Measurements from ENCODE around the gene GNB1L.

DNA sequence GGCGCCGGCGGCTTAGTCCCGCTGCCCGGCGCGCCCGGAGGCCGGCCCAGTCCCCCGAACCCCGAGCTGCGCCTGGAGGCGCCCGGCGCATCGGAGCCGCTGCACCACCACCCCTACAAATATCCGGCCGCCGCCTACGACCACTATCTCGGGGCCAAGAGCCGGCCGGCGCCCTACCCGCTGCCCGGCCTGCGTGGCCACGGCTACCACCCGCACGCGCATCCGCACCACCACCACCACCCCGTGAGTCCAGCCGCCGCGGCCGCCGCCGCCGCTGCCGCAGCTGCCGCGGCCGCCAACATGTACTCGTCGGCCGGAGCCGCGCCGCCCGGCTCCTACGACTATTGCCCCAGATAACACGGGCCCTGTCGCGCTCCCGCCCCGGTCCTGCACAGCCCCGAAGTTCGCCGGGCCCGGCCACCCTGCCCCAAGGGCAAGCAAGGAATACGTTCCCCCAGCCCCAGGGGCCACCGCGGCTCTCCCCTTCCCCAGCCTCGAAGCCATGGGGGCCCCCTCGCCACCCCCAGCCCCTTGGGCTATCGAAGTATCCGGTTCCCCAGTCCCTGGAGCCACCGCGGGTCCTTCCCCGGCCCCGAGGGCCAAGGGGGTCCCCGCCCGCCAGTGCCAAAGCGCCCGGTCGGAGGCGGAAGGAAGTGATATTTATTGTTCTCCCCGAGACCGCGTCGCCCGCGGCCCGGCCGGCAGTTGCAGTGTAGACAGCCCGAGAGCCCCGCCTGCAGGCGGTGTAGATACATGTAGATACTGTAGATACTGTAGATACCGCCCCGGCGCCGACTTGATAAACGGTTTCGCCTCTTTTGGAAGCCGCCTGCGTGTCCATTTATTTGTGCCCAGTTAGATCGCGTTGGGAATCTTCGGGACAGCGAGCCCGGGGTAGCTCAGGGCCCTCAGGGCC is 87.9 kb downstream of the GNB1L start:
- TF ChIP-seq, protein P1, sequence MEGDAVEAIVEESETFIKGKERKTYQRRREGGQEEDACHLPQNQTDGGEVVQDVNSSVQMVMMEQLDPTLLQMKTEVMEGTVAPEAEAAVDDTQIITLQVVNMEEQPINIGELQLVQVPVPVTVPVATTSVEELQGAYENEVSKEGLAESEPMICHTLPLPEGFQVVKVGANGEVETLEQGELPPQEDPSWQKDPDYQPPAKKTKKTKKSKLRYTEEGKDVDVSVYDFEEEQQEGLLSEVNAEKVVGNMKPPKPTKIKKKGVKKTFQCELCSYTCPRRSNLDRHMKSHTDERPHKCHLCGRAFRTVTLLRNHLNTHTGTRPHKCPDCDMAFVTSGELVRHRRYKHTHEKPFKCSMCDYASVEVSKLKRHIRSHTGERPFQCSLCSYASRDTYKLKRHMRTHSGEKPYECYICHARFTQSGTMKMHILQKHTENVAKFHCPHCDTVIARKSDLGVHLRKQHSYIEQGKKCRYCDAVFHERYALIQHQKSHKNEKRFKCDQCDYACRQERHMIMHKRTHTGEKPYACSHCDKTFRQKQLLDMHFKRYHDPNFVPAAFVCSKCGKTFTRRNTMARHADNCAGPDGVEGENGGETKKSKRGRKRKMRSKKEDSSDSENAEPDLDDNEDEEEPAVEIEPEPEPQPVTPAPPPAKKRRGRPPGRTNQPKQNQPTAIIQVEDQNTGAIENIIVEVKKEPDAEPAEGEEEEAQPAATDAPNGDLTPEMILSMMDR (IDR thresholded peaks at IDR 0.05; ENCODE audit: poor library complexity, severe bottlenecking): peak; percentile 24
- TF ChIP-seq EZH2 (IDR thresholded peaks at IDR 0.05; ENCODE audit: borderline replicate concordance, insufficient read depth, low read length, poor library complexity, severe bottlenecking) (peak; percentile 74), POLR2AphosphoS5 (IDR thresholded peaks at IDR 0.05) (no peak), EP300 (conservative IDR thresholded peaks at IDR 0.05; ENCODE audit: poor library complexity, severe bottlenecking) (no peak), SMC3 (conservative IDR thresholded peaks at IDR 0.05; ENCODE audit: poor library complexity) (no peak), RAD21 (conservative IDR thresholded peaks at IDR 0.05) (no peak), TAF1 (IDR thresholded peaks at IDR 0.05; ENCODE audit: low read depth) (no peak), MXI1 (conservative IDR thresholded peaks at IDR 0.05; ENCODE audit: poor library complexity, severe bottlenecking) (no peak)
- TF ChIP-seq, protein P2, sequence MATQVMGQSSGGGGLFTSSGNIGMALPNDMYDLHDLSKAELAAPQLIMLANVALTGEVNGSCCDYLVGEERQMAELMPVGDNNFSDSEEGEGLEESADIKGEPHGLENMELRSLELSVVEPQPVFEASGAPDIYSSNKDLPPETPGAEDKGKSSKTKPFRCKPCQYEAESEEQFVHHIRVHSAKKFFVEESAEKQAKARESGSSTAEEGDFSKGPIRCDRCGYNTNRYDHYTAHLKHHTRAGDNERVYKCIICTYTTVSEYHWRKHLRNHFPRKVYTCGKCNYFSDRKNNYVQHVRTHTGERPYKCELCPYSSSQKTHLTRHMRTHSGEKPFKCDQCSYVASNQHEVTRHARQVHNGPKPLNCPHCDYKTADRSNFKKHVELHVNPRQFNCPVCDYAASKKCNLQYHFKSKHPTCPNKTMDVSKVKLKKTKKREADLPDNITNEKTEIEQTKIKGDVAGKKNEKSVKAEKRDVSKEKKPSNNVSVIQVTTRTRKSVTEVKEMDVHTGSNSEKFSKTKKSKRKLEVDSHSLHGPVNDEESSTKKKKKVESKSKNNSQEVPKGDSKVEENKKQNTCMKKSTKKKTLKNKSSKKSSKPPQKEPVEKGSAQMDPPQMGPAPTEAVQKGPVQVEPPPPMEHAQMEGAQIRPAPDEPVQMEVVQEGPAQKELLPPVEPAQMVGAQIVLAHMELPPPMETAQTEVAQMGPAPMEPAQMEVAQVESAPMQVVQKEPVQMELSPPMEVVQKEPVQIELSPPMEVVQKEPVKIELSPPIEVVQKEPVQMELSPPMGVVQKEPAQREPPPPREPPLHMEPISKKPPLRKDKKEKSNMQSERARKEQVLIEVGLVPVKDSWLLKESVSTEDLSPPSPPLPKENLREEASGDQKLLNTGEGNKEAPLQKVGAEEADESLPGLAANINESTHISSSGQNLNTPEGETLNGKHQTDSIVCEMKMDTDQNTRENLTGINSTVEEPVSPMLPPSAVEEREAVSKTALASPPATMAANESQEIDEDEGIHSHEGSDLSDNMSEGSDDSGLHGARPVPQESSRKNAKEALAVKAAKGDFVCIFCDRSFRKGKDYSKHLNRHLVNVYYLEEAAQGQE (IDR thresholded peaks at IDR 0.05; ENCODE audit: borderline replicate concordance): no peak
